Measurements from ENCODE around the gene AIP.

AIP gene

GRCh38 chr11:67482827-67483798 is at the start of gene AIP:
Gene AIP (plus strand): TSS chr11:67483026. CDS start chr11:67483159, 133 bp downstream.
- H3K27me3 Mint-ChIP-seq = no peaks in the 10 kb centered on the region
- DNase-seq = peak; percentile 97 to 99
- peaks cover 58% of the 10 kb centered on the region for H3K4me1 Mint-ChIP-seq
- ATAC-seq = peak; percentile 76
- peak within 1 kb of the TSS; percentile 100 for H3K27ac Mint-ChIP-seq
- peak within 1 kb of the TSS; percentile 89 to 92 for H3K4me3 Mint-ChIP-seq
- no peaks in the 10 kb centered on the region for H3K9me3 Mint-ChIP-seq

DNA sequence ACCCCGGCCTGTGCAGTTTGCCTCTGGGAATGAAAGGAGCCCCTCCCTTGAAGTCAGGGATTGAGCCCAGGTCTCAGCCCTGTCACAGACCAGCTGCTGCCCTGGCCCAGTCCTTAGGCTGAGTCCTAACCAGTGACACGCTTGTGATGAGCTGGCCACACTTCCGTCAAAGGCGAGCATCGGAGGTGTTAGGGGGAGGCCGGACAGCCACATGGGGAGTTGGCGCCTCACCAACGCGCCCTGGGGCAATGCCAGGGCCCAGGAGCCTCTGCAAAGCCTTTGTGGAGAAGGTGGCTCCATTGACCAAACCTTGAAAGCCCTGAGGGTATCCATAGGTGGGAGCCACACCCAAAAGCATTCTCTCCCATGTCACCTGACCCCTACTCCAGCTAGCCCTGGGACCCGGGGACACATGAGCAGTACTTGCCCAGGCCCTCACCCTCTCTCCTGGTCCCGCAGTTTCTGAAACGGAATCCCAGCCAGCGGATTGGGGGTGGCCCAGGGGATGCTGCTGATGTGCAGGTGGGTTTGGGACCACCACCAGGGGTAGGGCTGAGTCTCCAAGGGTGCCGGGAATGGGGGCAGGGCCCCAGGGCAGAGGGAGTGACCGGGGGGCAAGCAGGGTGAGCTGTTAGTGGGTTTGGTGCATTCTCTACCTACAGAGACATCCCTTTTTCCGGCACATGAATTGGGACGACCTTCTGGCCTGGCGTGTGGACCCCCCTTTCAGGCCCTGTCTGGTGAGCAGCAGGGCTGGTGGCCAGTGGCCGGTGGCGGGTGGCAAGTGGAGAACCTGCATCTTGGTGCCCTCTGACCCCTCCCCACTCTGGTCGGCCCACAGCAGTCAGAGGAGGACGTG is 49.1 kb upstream of the AIP start:
- Mint-ChIP-seq H3K27ac (peak overlapping the region; percentile 33 to 89), H3K4me3 (peak overlapping the region; percentile 85 to 88), H3K4me1 (peaks cover 83% of the 10 kb centered on the region), H3K27me3 (no peaks in the 10 kb centered on the region), H3K9me3 (no peaks in the 10 kb centered on the region)
- ATAC-seq (no peak), DNase-seq (peak in 1 of 2 donors; percentile 38)

DNA sequence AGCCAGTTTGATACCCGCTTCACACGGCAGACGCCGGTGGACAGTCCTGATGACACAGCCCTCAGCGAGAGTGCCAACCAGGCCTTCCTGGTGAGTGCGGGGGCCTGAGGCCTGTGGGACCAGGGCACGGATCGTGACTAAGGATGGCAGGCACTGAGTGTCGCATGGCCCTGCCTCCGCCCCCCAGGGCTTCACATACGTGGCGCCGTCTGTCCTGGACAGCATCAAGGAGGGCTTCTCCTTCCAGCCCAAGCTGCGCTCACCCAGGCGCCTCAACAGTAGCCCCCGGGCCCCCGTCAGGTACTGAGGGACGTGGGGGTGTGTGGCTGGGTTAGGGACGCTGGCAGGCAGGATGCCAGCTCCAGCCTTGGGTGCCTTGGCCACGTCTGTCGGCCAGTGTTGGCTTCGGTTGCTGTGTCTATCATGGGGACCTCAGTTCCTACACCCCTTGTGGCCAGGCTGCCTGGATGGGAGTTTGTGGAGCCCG is 48.4 kb upstream of the AIP start:
- ATAC-seq (no peak), DNase-seq (peak in 1 of 2 donors; percentile 45)
- peak overlapping the region; percentile 85 to 88 for H3K4me3 Mint-ChIP-seq
- H3K27ac Mint-ChIP-seq = peak overlapping the region; percentile 19 to 89
- peaks cover 84% of the 10 kb centered on the region for H3K4me1 Mint-ChIP-seq
- H3K27me3 Mint-ChIP-seq = no peaks in the 10 kb centered on the region
- no peaks in the 10 kb centered on the region for H3K9me3 Mint-ChIP-seq

- peaks cover 86% of the 10 kb centered on the region for H3K4me1 Mint-ChIP-seq
- ATAC-seq (no peak), DNase-seq (no peak)
- peak overlapping the region; percentile 86 to 88 for H3K27ac Mint-ChIP-seq
- no peaks in the 10 kb centered on the region for H3K9me3 Mint-ChIP-seq
- peak overlapping the region; percentile 85 to 88 for H3K4me3 Mint-ChIP-seq
- no peaks in the 10 kb centered on the region for H3K27me3 Mint-ChIP-seq
Observed at GRCh38 chr11:67435031-67435726, 47.6 kb upstream of the AIP start.

DNA sequence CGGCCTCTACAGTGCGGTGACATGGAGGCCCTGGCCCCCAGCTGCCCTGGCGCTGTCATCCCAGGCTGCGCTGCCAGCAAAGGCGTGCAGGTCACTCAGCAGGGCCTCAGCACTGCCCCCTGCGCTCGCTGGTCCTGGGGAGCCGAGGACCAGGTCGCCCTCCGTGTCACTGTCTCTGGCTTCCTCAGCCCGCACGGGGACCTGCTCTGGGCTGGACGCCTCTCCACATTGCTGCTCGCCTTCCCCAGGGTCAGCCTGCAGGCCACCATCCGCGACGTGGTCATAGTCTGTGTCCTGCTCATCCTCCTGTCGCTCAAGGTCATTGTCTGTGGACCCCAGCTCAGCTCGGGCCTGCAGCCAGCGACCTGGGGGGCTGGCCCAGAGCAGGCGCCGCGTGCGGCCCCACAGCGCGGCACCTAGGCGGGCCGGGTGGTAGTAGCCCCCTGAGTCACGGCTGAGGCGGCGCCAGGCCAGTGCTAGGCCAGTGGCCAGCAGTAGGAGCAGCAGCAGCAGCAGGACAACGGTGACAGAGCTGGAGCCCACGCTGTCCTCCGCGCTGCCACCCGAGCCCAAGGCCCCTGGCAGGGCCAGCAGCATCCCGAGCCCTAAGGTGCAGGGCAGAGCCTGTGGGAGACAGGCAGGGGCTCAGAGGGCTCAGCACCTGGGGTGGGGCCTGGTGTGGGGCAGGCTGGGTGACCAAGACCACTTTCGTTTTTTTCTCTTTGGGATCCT is 46.9 kb upstream of the AIP start:
- H3K27me3 Mint-ChIP-seq = no peaks in the 10 kb centered on the region
- peaks cover 86% of the 10 kb centered on the region for H3K4me1 Mint-ChIP-seq
- DNase-seq (no peak), ATAC-seq (peak; percentile 8)
- peak overlapping the region; percentile 88 to 89 for H3K27ac Mint-ChIP-seq
- H3K9me3 Mint-ChIP-seq = no peaks in the 10 kb centered on the region
- H3K4me3 Mint-ChIP-seq = peak overlapping the region; percentile 85 to 88

DNA sequence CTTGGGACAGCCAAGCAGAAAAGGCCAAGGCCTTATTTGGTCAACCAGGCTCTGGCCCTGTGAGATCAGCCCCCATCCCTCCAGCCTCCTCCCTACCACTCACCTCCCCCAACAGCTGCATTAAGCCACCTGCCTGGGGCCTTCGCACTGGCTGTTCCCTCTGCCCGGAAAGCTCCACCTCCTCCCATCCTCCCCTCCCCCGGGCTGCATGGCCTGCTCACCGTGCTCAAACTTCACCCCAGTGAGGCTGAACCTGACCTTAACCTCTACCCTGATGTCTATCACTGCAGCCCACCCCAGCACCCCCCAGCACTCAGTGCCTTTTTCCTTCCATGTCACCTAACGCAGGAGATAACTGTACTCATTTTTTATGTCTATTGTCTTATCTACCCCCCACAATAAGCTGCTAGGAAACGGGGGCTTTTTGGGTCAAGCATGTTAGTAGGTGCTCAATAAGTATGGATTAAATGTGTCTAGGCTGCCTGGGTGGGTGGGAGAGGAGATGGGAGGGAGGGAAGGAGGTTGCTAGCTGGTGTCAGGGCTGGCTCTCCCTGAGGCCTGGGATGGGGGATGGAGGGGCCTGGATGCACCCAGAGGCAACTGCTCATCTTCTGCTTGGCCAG is 46.3 kb upstream of the AIP start:
- peaks cover 86% of the 10 kb centered on the region for H3K4me1 Mint-ChIP-seq
- H3K9me3 Mint-ChIP-seq = no peaks in the 10 kb centered on the region
- H3K27ac Mint-ChIP-seq = peak overlapping the region; percentile 72 to 91
- peak overlapping the region; percentile 85 to 88 for H3K4me3 Mint-ChIP-seq
- H3K27me3 Mint-ChIP-seq = no peaks in the 10 kb centered on the region
- peak; percentile 60 for ATAC-seq
- peak; percentile 64 to 84 for DNase-seq

DNA sequence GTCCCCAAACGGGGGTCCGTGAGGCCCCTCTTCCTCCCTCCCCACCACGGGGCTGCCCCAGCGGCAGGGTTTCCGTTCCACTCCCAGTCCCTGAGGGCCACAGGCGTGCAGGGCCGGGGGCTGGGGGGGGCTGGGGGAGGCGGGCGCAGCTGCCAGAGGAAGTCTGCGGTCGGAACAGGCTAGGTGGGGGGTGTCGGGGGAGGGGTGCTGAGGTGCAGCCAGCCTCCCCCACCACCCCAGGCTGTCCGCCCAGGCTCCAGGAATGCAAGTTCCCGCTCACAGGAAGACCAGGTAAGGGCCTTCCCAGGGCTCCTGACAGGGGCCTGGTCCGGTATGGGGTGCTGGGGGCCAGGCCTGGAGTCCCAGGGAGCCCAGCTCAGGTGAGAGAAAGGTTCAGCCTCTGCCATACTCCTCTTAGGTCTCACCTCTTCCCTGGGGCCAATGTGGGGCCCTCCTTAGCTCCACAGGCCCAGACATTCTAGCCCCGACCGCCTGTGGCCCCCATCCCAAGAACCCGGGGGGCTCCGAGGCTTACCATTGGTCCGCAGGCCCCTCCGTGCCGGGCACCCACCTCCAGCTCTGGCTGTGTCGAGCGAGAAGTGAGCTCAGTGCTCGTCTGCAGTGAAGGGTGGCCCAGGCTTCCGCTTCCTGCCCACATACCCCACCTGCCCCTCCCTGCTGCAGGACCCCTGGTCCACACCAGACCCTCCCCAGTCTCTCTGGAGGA is 45.6 kb upstream of the AIP start, which contains the start of gene PTPRCAP:
Gene PTPRCAP (minus strand): TSS at position 601 of the 727 bp plus-strand sequence. CDS start 63 bp downstream, at position 538.
- Mint-ChIP-seq H3K9me3 (no peaks in the 10 kb centered on the region), H3K27me3 (no peaks in the 10 kb centered on the region), H3K4me1 (peaks cover 86% of the 10 kb centered on the region), H3K27ac (peak within 1 kb of the TSS; percentile 91 to 95), H3K4me3 (peak within 1 kb of the TSS; percentile 85 to 88)
- ATAC-seq (peak; percentile 53), DNase-seq (peak; percentile 78)

- peak overlapping the region; percentile 85 to 88 for H3K4me3 Mint-ChIP-seq
- H3K4me1 Mint-ChIP-seq = peaks cover 86% of the 10 kb centered on the region
- DNase-seq = no peak
- no peaks in the 10 kb centered on the region for H3K27me3 Mint-ChIP-seq
- peak overlapping the region; percentile 83 to 95 for H3K27ac Mint-ChIP-seq
- H3K9me3 Mint-ChIP-seq = no peaks in the 10 kb centered on the region
- ATAC-seq = no peak
Observed at GRCh38 chr11:67437809-67438157, 45.0 kb upstream of the AIP start.

- H3K4me1 Mint-ChIP-seq = peaks cover 84% of the 10 kb centered on the region
- H3K4me3 Mint-ChIP-seq = peak overlapping the region; percentile 85 to 88
- ATAC-seq (peak; percentile 65), DNase-seq (peak; percentile 87 to 88)
- H3K27me3 Mint-ChIP-seq = no peaks in the 10 kb centered on the region
- H3K27ac Mint-ChIP-seq = peak overlapping the region; percentile 83 to 95
- H3K9me3 Mint-ChIP-seq = no peaks in the 10 kb centered on the region
Observed at GRCh38 chr11:67438158-67438902, 44.5 kb upstream of the AIP start.

DNA sequence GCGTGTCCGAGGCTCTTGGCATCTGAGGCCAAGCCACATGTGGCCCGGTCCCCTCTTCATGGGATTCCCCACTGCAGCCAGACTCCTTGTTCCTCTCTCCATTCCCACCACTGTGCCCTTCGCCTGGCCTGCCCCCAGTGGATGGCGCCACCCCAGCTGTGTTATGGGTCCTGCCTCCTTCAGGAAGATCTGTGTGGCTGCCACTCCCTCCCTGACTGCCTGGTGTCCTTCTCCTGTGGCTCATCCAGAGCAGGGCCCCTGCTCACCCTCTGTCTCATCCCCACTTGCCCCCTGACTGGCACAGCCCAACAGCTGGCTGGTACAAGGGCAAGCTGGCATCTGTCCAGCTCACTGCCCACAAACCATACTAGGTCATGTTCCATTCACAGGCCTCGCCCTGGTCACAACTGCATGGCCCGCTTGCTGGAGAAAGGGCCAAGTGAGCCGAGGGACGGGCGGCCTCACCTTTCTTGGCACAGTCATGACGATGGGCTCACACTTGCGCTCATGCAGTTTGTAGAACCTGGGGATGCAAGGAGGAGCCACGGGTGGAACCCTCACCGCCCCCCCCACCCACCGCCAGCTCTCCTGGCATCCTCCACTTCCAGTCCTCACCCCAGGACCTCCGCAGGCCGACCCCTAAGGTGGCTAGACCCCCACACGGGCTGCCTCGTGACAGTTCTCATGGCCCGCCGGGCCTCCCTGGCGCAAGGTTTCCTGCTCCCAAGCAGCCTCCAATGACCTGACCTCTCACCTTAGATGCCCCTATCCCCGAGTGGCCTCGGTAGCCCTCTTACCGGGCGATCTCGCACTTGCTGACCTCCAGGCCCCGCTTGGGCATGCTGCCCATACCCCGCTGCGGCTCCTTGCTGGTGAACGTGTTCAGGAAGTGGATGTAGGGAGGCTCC is 43.3 kb upstream of the AIP start:
- H3K27me3 Mint-ChIP-seq = no peaks in the 10 kb centered on the region
- peak overlapping the region; percentile 85 to 88 for H3K4me3 Mint-ChIP-seq
- ATAC-seq = no peak

GRCh38 chr11:67440229-67441097 is 42.4 kb upstream of the AIP start:
- Mint-ChIP-seq H3K4me3 (peak overlapping the region; percentile 85 to 88), H3K27ac (peak overlapping the region; percentile 87 to 97), H3K27me3 (no peaks in the 10 kb centered on the region), H3K9me3 (no peaks in the 10 kb centered on the region), H3K4me1 (peaks cover 81% of the 10 kb centered on the region)
- ATAC-seq (no peak), DNase-seq (peak in 1 of 2 donors; percentile 35)

More for the DNA sequence above, 43.3 kb upstream of the AIP start:
- no peaks in the 10 kb centered on the region for H3K9me3 Mint-ChIP-seq
- H3K4me1 Mint-ChIP-seq = peaks cover 81% of the 10 kb centered on the region
- peak in 1 of 2 donors; percentile 45 for DNase-seq
- peak overlapping the region; percentile 87 to 97 for H3K27ac Mint-ChIP-seq

All from stimulated activated naive CD8-positive, alpha-beta T cell treated with anti-CD3 and anti-CD28 coated beads, Interleukin-15, amount 100 ng/mL, for 72 hours (primary cell).